Measurements from ENCODE around the gene VCAN. TPM values are rescaled to one million over a fixed set of nuclear protein-coding genes. Genes with fewer than 3 reads are reported as not detected.

The VCAN gene
- total RNA-seq, 6 experiments from 2014 or later, result 3.8 to 13.8 (median 6.0) TPM

GRCh38 chr5:83473346-83474160, 2.0 kb downstream of the VCAN start:
- no peaks in the 10 kb centered on the region for H3K9me3 ChIP-seq
- H3K27me3 ChIP-seq, result peaks cover 0 to 24% of the 10 kb centered on the region in 2 donors
- H3K27ac ChIP-seq, result peak overlapping the region in 1 of 3 donors; percentile 20
- peak overlapping the region; percentile 34 to 41 (median 37) for H3K4me3 ChIP-seq
- peaks cover 0 to 19% (median 0%) of the 10 kb centered on the region in 4 donors for H3K4me1 ChIP-seq
- TF ChIP-seq CTCF (IDR thresholded peaks at IDR 0.05) (peak; percentile 47 to 61 (median 53)), POLR2A (IDR thresholded peaks at IDR 0.05) (no peak)
- no peaks in the 10 kb centered on the region for H3K36me3 ChIP-seq
- intact Hi-C loops (cut with DNase I), result no loop called here
- DNase-seq (peak; percentile 49 to 66 (median 64)), ATAC-seq (peak; percentile 64 to 78 (median 73))
- 2% methylated on average over 28 of the region's 42 CpGs for WGBS (ENCODE audit: insufficient coverage, low coverage, low lambda C conversion rate, missing lambda C conversion rate)

- ATAC-seq (peak; percentile 57 to 71 (median 66)), DNase-seq (peak; percentile 56 to 67 (median 62))
- intact Hi-C loops (cut with DNase I), result no loop called here
- Histone ChIP-seq H3K36me3 (no peaks in the 10 kb centered on the region), H3K27me3 (peaks cover 0 to 24% of the 10 kb centered on the region in 2 donors), H3K4me1 (peaks cover 0 to 19% (median 0%) of the 10 kb centered on the region in 4 donors), H3K4me3 (peak overlapping the region; percentile 34 to 41 (median 37)), H3K9me3 (no peaks in the 10 kb centered on the region), H3K27ac (peak overlapping the region in 1 of 3 donors; percentile 20)
- TF ChIP-seq POLR2A (IDR thresholded peaks at IDR 0.05) (no peak), CTCF (IDR thresholded peaks at IDR 0.05) (no peak)
- WGBS (ENCODE audit: insufficient coverage, low coverage, low lambda C conversion rate, missing lambda C conversion rate), result under 1% methylated on average over 24 of the region's 46 CpGs
Observed at GRCh38 chr5:83474161-83474796, 2.7 kb downstream of the VCAN start.

- Histone ChIP-seq H3K9me3 (no peaks in the 10 kb centered on the region), H3K36me3 (no peaks in the 10 kb centered on the region), H3K4me3 (peak overlapping the region in 2 of 3 donors; percentile 34 to 37), H3K4me1 (peaks cover 0 to 19% (median 0%) of the 10 kb centered on the region in 4 donors), H3K27ac (peak overlapping the region in 1 of 3 donors; percentile 20), H3K27me3 (peaks cover 0 to 24% of the 10 kb centered on the region in 2 donors)
- DNase-seq (no peak), ATAC-seq (no peak)
- no peak for TF ChIP-seq POLR2A (IDR thresholded peaks at IDR 0.05)
- TF ChIP-seq CTCF (IDR thresholded peaks at IDR 0.05), result no peak
- intact Hi-C loops (cut with DNase I), result no loop called here
- WGBS (ENCODE audit: insufficient coverage, low coverage, low lambda C conversion rate, missing lambda C conversion rate), result 11% methylated on average over 8 of the region's 8 CpGs
Observed at GRCh38 chr5:83474991-83475390, 3.4 kb downstream of the VCAN start.

GRCh38 chr5:83475391-83475863, 3.9 kb downstream of the VCAN start:
- Histone ChIP-seq H3K27ac (no peak overlapping the region), H3K36me3 (no peaks in the 10 kb centered on the region), H3K4me3 (no peak overlapping the region), H3K9me3 (no peaks in the 10 kb centered on the region), H3K4me1 (peaks cover 0 to 19% (median 0%) of the 10 kb centered on the region in 4 donors), H3K27me3 (peaks cover 0 to 24% of the 10 kb centered on the region in 2 donors)
- WGBS (ENCODE audit: insufficient coverage, low coverage, low lambda C conversion rate, missing lambda C conversion rate), result 22% methylated on average over 5 of the region's 5 CpGs
- ATAC-seq, result no peak
- no peak for TF ChIP-seq CTCF (IDR thresholded peaks at IDR 0.05)
- TF ChIP-seq POLR2A (IDR thresholded peaks at IDR 0.05), result no peak
- DNase-seq, result no peak
- intact Hi-C loops (cut with DNase I), result no loop called here
